ENCODE data around the gene PLA2G4A. TPM values are rescaled to one million over a fixed set of nuclear protein-coding genes. Genes with fewer than 3 reads are reported as not detected.

The PLA2G4A gene
- polyA plus RNA-seq, 1 donor (not counting 4 experiments of a cell fraction or from before 2014, with no cell fraction given): 29.2 TPM

DNA sequence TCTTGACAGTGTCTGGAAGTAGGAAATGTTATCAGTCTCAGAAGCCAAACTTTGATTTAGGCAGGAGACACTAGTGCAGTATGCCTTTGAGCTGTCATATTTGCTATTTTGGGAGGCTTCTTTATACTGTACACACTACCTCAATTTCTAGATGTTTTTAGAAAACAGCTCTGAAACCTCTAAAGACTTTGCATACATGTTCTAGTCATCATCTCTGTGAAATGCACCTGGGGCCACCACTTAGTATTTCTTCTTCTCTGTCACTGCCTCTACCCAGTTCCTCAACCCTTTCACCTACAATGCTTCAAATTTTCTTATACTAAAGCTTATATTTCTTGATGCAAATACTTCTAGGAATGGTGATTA, 29.1 kb upstream of the PLA2G4A start:
- H3K4me3 ChIP-seq (ENCODE audit: control insufficient read depth in 2 of 3, extremely low read depth in 1 of 3, insufficient read depth in 2 of 3, low read depth in 1 of 3, low read length in 3 of 3): no peak overlapping the region
- H3K79me2 ChIP-seq (ENCODE audit: control insufficient read depth, insufficient read depth, low read length): no peaks in the 10 kb centered on the region
- no peak overlapping the region for H3K9ac ChIP-seq (ENCODE audit: control insufficient read depth, extremely low read depth, insufficient read depth, low read length)
- H3K27me3 ChIP-seq (ENCODE audit: control insufficient read depth, extremely low read depth, insufficient read depth, low read length): no peaks in the 10 kb centered on the region
- no peaks in the 10 kb centered on the region for H3K9me3 ChIP-seq (ENCODE audit: control insufficient read depth, low read depth, low read length)
- no peaks in the 10 kb centered on the region for H3K9me1 ChIP-seq (ENCODE audit: control insufficient read depth, extremely low read depth, insufficient read depth, low read length)
- no peaks in the 10 kb centered on the region for H4K20me1 ChIP-seq (ENCODE audit: control insufficient read depth, extremely low read depth, insufficient read depth, low read length)
- no peak overlapping the region for H2AFZ ChIP-seq (ENCODE audit: control insufficient read depth, low read length)
- H3K4me2 ChIP-seq (ENCODE audit: control insufficient read depth, extremely low read depth, insufficient read depth, low read depth, low read length): no peak overlapping the region
- dilution Hi-C loops (cut with MboI; ENCODE audit: extremely low pct_ligation_motif_present, low sequenced_read_pairs): no loop called here
- TF ChIP-seq, protein P1, sequence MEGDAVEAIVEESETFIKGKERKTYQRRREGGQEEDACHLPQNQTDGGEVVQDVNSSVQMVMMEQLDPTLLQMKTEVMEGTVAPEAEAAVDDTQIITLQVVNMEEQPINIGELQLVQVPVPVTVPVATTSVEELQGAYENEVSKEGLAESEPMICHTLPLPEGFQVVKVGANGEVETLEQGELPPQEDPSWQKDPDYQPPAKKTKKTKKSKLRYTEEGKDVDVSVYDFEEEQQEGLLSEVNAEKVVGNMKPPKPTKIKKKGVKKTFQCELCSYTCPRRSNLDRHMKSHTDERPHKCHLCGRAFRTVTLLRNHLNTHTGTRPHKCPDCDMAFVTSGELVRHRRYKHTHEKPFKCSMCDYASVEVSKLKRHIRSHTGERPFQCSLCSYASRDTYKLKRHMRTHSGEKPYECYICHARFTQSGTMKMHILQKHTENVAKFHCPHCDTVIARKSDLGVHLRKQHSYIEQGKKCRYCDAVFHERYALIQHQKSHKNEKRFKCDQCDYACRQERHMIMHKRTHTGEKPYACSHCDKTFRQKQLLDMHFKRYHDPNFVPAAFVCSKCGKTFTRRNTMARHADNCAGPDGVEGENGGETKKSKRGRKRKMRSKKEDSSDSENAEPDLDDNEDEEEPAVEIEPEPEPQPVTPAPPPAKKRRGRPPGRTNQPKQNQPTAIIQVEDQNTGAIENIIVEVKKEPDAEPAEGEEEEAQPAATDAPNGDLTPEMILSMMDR (optimal IDR thresholded peaks at IDR 0.05 in 1 of 3, IDR thresholded peaks at IDR 0.05 in 1 of 3, conservative IDR thresholded peaks at IDR 0.05 in 1 of 3; ENCODE audit: extremely low read depth in 1 of 3, insufficient read depth in 2 of 3, low read length in 3 of 3): no peak
- TF ChIP-seq EZH2 (IDR thresholded peaks at IDR 0.05; ENCODE audit: low read length): no peak
- H3K4me1 ChIP-seq (ENCODE audit: control insufficient read depth, extremely low read depth, insufficient read depth, low read length): no peaks in the 10 kb centered on the region
- FAIRE-seq (no peak), DNase-seq (ENCODE audit: low read depth, low spot score) (no peak)
- H3K27ac ChIP-seq (ENCODE audit: control insufficient read depth, insufficient read depth, low read length): no peak overlapping the region
- no peaks in the 10 kb centered on the region for H3K36me3 ChIP-seq (ENCODE audit: control insufficient read depth in 2 of 2, extremely low read depth in 1 of 2, insufficient read depth in 2 of 2, low read length in 2 of 2)

DNA sequence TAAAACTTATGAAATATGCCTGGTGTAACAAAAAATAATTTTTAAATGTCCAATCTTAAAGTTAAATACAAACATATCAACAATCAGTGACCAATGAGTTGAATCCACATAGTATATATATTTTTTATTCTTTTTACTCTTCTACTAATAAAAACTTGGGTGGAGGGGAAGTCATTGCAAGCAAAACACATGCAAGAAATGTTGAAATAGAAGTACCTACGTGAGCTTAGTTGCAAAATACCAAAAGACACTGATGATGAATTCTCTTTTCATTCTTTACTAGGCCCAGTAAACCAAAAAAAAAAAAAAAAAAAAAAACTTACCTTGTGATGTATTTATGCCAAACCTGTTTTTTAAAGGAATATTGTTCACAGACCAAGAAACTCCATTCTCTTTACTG, 26.4 kb upstream of the PLA2G4A start:
- dilution Hi-C loops (cut with MboI; ENCODE audit: extremely low pct_ligation_motif_present, low sequenced_read_pairs): no loop called here

More for the DNA sequence above, 26.4 kb upstream of the PLA2G4A start:
- FAIRE-seq (no peak), DNase-seq (ENCODE audit: low read depth, low spot score) (no peak)
- Histone ChIP-seq H3K27me3 (ENCODE audit: control insufficient read depth, extremely low read depth, insufficient read depth, low read length) (no peaks in the 10 kb centered on the region), H3K4me2 (ENCODE audit: control insufficient read depth, extremely low read depth, insufficient read depth, low read depth, low read length) (no peak overlapping the region), H3K36me3 (ENCODE audit: control insufficient read depth in 2 of 2, extremely low read depth in 1 of 2, insufficient read depth in 2 of 2, low read length in 2 of 2) (no peaks in the 10 kb centered on the region), H4K20me1 (ENCODE audit: control insufficient read depth, extremely low read depth, insufficient read depth, low read length) (no peaks in the 10 kb centered on the region), H3K9me1 (ENCODE audit: control insufficient read depth, extremely low read depth, insufficient read depth, low read length) (no peaks in the 10 kb centered on the region), H3K9ac (ENCODE audit: control insufficient read depth, extremely low read depth, insufficient read depth, low read length) (no peak overlapping the region), H3K9me3 (ENCODE audit: control insufficient read depth, low read depth, low read length) (no peaks in the 10 kb centered on the region), H3K4me1 (ENCODE audit: control insufficient read depth, extremely low read depth, insufficient read depth, low read length) (no peaks in the 10 kb centered on the region), H3K27ac (ENCODE audit: control insufficient read depth, insufficient read depth, low read length) (no peak overlapping the region), H3K79me2 (ENCODE audit: control insufficient read depth, insufficient read depth, low read length) (no peaks in the 10 kb centered on the region), H3K4me3 (ENCODE audit: control insufficient read depth in 2 of 3, extremely low read depth in 1 of 3, insufficient read depth in 2 of 3, low read depth in 1 of 3, low read length in 3 of 3) (no peak overlapping the region), H2AFZ (ENCODE audit: control insufficient read depth, low read length) (no peak overlapping the region)
- TF ChIP-seq, protein P1 (optimal IDR thresholded peaks at IDR 0.05 in 1 of 3, IDR thresholded peaks at IDR 0.05 in 1 of 3, conservative IDR thresholded peaks at IDR 0.05 in 1 of 3; ENCODE audit: extremely low read depth in 1 of 3, insufficient read depth in 2 of 3, low read length in 3 of 3): no peak
- TF ChIP-seq EZH2 (IDR thresholded peaks at IDR 0.05; ENCODE audit: low read length): no peak

All from keratinocyte (primary cell).